ENCODE results near the gene MVB12B.

Gene MVB12B

DNA sequence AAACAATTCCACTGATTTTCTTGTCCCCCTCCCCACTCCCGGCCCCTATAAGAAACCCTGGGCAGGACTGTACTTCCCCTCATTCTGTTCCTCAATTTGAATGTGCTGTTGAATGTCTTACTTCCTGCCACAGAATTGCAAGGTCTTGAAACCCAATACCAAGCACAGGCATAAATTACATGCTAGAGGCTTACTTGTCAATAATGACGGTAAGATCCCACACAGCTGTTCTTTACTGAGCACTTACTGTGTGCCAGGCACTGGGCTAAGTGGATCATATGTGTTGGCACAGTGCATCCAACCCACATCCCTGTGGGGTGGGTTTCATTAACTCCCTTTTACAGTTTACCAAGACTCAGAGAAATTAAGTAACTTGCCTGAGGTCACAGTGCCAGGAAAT, 63.4 kb downstream of the MVB12B start:
- H3K23ac ChIP-seq (ENCODE audit: low read length) = no peak overlapping the region
- 100% methylated on average over 1 of the region's 2 CpGs for WGBS (ENCODE audit: extremely low coverage, insufficient coverage, insufficient read length)
- no peak overlapping the region for H3K4ac ChIP-seq (ENCODE audit: low read depth, low read length)
- H3K36me3 ChIP-seq (ENCODE audit: control insufficient read depth in 1 of 2, insufficient read depth in 2 of 2, low read length in 2 of 2) = peaks cover 18 to 32% of the 10 kb centered on the region in 2 experiments
- H3K4me1 ChIP-seq (ENCODE audit: control insufficient read depth in 1 of 2, insufficient read depth in 2 of 2, low read length in 2 of 2) = peaks cover 1 to 4% of the 10 kb centered on the region in 2 experiments
- H3K14ac ChIP-seq (ENCODE audit: low read length) = no peak overlapping the region
- no peak overlapping the region for H2AFZ ChIP-seq (ENCODE audit: insufficient read depth, low read length, poor library complexity)
- H3K4me3 ChIP-seq (ENCODE audit: low read depth, low read length) = no peak overlapping the region
- no peak overlapping the region for H4K8ac ChIP-seq (ENCODE audit: low read depth, low read length)
- no peak overlapping the region for H4K12ac ChIP-seq (ENCODE audit: low read depth, low read length)
- H2BK12ac ChIP-seq (ENCODE audit: low read length) = no peak overlapping the region
- H2BK120ac ChIP-seq (ENCODE audit: insufficient read depth, low read length, poor library complexity) = no peak overlapping the region
- no peak overlapping the region for H3K27ac ChIP-seq (ENCODE audit: low read depth, low read length)
- no peaks in the 10 kb centered on the region for H3K79me2 ChIP-seq (ENCODE audit: control insufficient read depth, insufficient read depth, low read length, poor library complexity)
- H3K27me3 ChIP-seq (ENCODE audit: insufficient read depth, low read length) = no peaks in the 10 kb centered on the region
- no peak overlapping the region for H2AK5ac ChIP-seq (ENCODE audit: low read length)
- H3K18ac ChIP-seq (ENCODE audit: low read length) = no peak overlapping the region
- H3K4me2 ChIP-seq (ENCODE audit: low read length) = no peak overlapping the region
- no peak for DNase-seq
- no peaks in the 10 kb centered on the region for H3K9me3 ChIP-seq (ENCODE audit: insufficient read depth, low read depth, low read length)
- H2BK5ac ChIP-seq (ENCODE audit: low read depth, low read length, poor library complexity) = no peak overlapping the region
- no peak overlapping the region for H4K91ac ChIP-seq (ENCODE audit: low read depth, low read length)
- H3K9ac ChIP-seq (ENCODE audit: low read length) = no peak overlapping the region
- H3K79me1 ChIP-seq (ENCODE audit: low read length) = no peaks in the 10 kb centered on the region

- Histone ChIP-seq H3K23ac (ENCODE audit: low read length) (no peak overlapping the region), H4K8ac (ENCODE audit: low read depth, low read length) (no peak overlapping the region), H3K4me3 (ENCODE audit: low read depth, low read length) (no peak overlapping the region), H3K27ac (ENCODE audit: low read depth, low read length) (no peak overlapping the region), H3K4me1 (ENCODE audit: control insufficient read depth in 1 of 2, insufficient read depth in 2 of 2, low read length in 2 of 2) (peaks cover 1 to 4% of the 10 kb centered on the region in 2 experiments), H3K79me2 (ENCODE audit: control insufficient read depth, insufficient read depth, low read length, poor library complexity) (no peaks in the 10 kb centered on the region), H2BK120ac (ENCODE audit: insufficient read depth, low read length, poor library complexity) (no peak overlapping the region), H3K79me1 (ENCODE audit: low read length) (no peaks in the 10 kb centered on the region), H3K27me3 (ENCODE audit: insufficient read depth, low read length) (no peaks in the 10 kb centered on the region), H4K12ac (ENCODE audit: low read depth, low read length) (no peak overlapping the region), H2BK12ac (ENCODE audit: low read length) (no peak overlapping the region), H3K36me3 (ENCODE audit: control insufficient read depth in 1 of 2, insufficient read depth in 2 of 2, low read length in 2 of 2) (peaks cover 18 to 35% of the 10 kb centered on the region in 2 experiments), H3K9ac (ENCODE audit: low read length) (no peak overlapping the region), H2AK5ac (ENCODE audit: low read length) (no peak overlapping the region), H2AFZ (ENCODE audit: insufficient read depth, low read length, poor library complexity) (no peak overlapping the region), H3K14ac (ENCODE audit: low read length) (no peak overlapping the region), H3K4ac (ENCODE audit: low read depth, low read length) (no peak overlapping the region), H2BK5ac (ENCODE audit: low read depth, low read length, poor library complexity) (no peak overlapping the region), H3K9me3 (ENCODE audit: insufficient read depth, low read depth, low read length) (no peaks in the 10 kb centered on the region), H3K18ac (ENCODE audit: low read length) (no peak overlapping the region), H3K4me2 (ENCODE audit: low read length) (no peak overlapping the region), H4K91ac (ENCODE audit: low read depth, low read length) (no peak overlapping the region)
- no peak for DNase-seq
- no CpG with 5 or more reads among the region's 9 CpGs for WGBS (ENCODE audit: extremely low coverage, insufficient coverage, insufficient read length)
Measured at GRCh38 chr9:126390923-126391322, 64.3 kb downstream of the MVB12B start.

GRCh38 chr9:126391713-126392661, 65.4 kb downstream of the MVB12B start:
- H3K23ac ChIP-seq (ENCODE audit: low read length) = no peak overlapping the region
- H3K36me3 ChIP-seq (ENCODE audit: control insufficient read depth in 1 of 2, insufficient read depth in 2 of 2, low read length in 2 of 2) = peaks cover 23 to 34% of the 10 kb centered on the region in 2 experiments
- no peak overlapping the region for H3K4me3 ChIP-seq (ENCODE audit: low read depth, low read length)
- no peak overlapping the region for H4K91ac ChIP-seq (ENCODE audit: low read depth, low read length)
- no peaks in the 10 kb centered on the region for H3K79me1 ChIP-seq (ENCODE audit: low read length)
- no peak overlapping the region for H2AFZ ChIP-seq (ENCODE audit: insufficient read depth, low read length, poor library complexity)
- no peak overlapping the region for H3K4me2 ChIP-seq (ENCODE audit: low read length)
- H4K12ac ChIP-seq (ENCODE audit: low read depth, low read length) = no peak overlapping the region
- H3K18ac ChIP-seq (ENCODE audit: low read length) = no peak overlapping the region
- no peak overlapping the region for H3K14ac ChIP-seq (ENCODE audit: low read length)
- H2BK5ac ChIP-seq (ENCODE audit: low read depth, low read length, poor library complexity) = no peak overlapping the region
- no peaks in the 10 kb centered on the region for H3K79me2 ChIP-seq (ENCODE audit: control insufficient read depth, insufficient read depth, low read length, poor library complexity)
- peaks cover 1 to 4% of the 10 kb centered on the region in 2 experiments for H3K4me1 ChIP-seq (ENCODE audit: control insufficient read depth in 1 of 2, insufficient read depth in 2 of 2, low read length in 2 of 2)
- no peak overlapping the region for H2BK120ac ChIP-seq (ENCODE audit: insufficient read depth, low read length, poor library complexity)
- DNase-seq = no peak
- H3K27ac ChIP-seq (ENCODE audit: low read depth, low read length) = no peak overlapping the region
- no peak overlapping the region for H3K9ac ChIP-seq (ENCODE audit: low read length)
- no CpG with 5 or more reads among the region's 24 CpGs for WGBS (ENCODE audit: extremely low coverage, insufficient coverage, insufficient read length)
- no peak overlapping the region for H2BK12ac ChIP-seq (ENCODE audit: low read length)
- no peaks in the 10 kb centered on the region for H3K27me3 ChIP-seq (ENCODE audit: insufficient read depth, low read length)
- no peak overlapping the region for H3K4ac ChIP-seq (ENCODE audit: low read depth, low read length)
- H2AK5ac ChIP-seq (ENCODE audit: low read length) = no peak overlapping the region
- H3K9me3 ChIP-seq (ENCODE audit: insufficient read depth, low read depth, low read length) = no peaks in the 10 kb centered on the region
- no peak overlapping the region for H4K8ac ChIP-seq (ENCODE audit: low read depth, low read length)

DNA sequence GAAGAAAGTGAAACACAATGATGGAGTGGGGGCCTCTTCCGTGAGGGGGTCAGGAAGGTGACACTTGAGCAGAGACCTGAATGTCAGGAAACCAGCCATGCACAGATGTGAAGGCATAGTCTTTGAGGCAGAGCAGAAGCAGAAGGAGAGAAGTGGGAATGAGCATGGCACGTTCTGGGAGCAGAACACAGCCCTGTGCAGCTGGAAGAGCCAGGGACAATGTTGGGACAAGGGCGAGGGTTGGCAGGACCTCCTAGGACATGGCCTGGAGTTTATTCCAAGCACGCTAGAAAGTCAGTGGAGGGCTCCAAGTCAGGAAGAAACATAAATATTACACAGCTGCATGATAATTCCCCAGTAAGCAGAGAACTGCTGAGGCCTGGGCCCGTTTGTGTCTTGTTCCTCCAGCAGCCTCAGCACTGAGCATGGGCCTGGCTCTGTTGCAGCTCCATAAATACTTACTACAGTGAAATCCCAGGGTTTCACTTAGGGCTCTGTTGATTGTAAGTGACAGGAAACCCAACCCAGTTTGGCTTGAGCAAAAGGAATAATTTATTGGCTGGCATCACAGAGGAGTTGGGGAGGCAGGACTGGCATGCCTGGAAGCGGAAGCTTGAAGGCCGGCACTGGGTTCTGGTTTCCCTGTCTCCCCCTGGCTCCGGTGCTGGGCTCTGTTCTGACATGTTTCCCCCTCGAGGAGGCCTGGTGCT, 66.2 kb downstream of the MVB12B start:
- Histone ChIP-seq H3K14ac (ENCODE audit: low read length) (no peak overlapping the region), H4K91ac (ENCODE audit: low read depth, low read length) (no peak overlapping the region), H3K36me3 (ENCODE audit: control insufficient read depth in 1 of 2, insufficient read depth in 2 of 2, low read length in 2 of 2) (peaks cover 25 to 35% of the 10 kb centered on the region in 2 experiments), H4K8ac (ENCODE audit: low read depth, low read length) (no peak overlapping the region), H3K27me3 (ENCODE audit: insufficient read depth, low read length) (no peaks in the 10 kb centered on the region), H3K4me2 (ENCODE audit: low read length) (no peak overlapping the region), H3K23ac (ENCODE audit: low read length) (no peak overlapping the region), H3K4me1 (ENCODE audit: control insufficient read depth in 1 of 2, insufficient read depth in 2 of 2, low read length in 2 of 2) (peaks cover 1 to 4% of the 10 kb centered on the region in 2 experiments), H3K79me2 (ENCODE audit: control insufficient read depth, insufficient read depth, low read length, poor library complexity) (no peaks in the 10 kb centered on the region), H3K79me1 (ENCODE audit: low read length) (no peaks in the 10 kb centered on the region), H3K27ac (ENCODE audit: low read depth, low read length) (no peak overlapping the region), H3K4ac (ENCODE audit: low read depth, low read length) (no peak overlapping the region), H3K9me3 (ENCODE audit: insufficient read depth, low read depth, low read length) (no peaks in the 10 kb centered on the region), H4K12ac (ENCODE audit: low read depth, low read length) (no peak overlapping the region), H2AFZ (ENCODE audit: insufficient read depth, low read length, poor library complexity) (no peak overlapping the region), H2AK5ac (ENCODE audit: low read length) (no peak overlapping the region), H3K9ac (ENCODE audit: low read length) (no peak overlapping the region), H2BK12ac (ENCODE audit: low read length) (no peak overlapping the region), H2BK5ac (ENCODE audit: low read depth, low read length, poor library complexity) (no peak overlapping the region), H3K18ac (ENCODE audit: low read length) (no peak overlapping the region), H3K4me3 (ENCODE audit: low read depth, low read length) (no peak overlapping the region), H2BK120ac (ENCODE audit: insufficient read depth, low read length, poor library complexity) (no peak overlapping the region)
- no peak for DNase-seq
- WGBS (ENCODE audit: extremely low coverage, insufficient coverage, insufficient read length) = no CpG with 5 or more reads among the region's 9 CpGs
